Stimulated activated CD4-positive, alpha-beta T cell treated with anti-CD3 and anti-CD28 coated beads, TNF-alpha, amount 100 ng/mL, for 48 hours (primary cell): ENCODE data around the gene ZBTB7B.
"Not testable (repeated sequence)": the region's sequence is repeated elsewhere in the genome, so short reads cannot be mapped to it uniquely, and the experiment has no call there.

Source experiments
- DNase-seq, 3 donors: peaks; one replicate each; pipeline ENCODE4 v3.0.0-alpha.2; 2020; ENCODE audit warnings: low read depth in 3 of 3

Gene ZBTB7B

DNA sequence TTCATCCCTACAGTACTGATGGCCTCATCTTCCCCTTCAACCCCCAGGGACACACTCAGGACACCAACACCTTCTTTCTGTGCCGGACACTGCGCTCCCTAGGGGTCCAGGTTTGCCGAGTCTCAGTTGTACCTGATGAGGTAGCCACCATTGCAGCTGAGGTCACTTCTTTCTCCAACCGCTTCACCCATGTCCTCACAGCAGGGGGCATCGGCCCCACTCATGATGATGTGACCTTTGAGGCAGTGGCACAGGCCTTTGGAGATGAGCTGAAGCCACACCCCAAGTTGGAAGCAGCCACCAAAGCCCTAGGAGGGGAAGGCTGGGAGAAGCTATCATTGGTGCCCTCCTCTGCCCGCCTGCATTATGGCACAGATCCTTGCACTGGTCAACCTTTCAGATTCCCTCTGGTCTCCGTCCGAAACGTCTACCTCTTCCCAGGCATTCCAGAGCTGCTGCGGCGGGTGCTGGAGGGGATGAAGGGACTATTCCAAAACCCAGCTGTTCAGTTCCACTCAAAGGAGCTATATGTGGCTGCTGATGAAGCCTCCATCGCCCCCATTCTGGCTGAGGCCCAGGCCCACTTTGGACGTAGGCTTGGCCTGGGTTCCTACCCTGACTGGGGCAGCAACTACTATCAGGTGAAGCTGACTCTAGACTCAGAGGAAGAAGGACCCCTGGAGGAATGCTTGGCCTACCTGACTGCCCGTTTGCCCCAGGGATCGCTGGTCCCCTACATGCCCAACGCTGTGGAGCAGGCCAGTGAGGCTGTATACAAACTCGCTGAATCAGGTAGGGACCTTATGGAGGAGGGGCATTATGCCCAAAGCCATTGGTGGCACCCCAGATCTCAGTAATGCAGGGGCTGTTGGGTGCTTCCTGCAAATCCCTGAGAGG is 14.3 kb upstream of the ZBTB7B start:
- no peak for DNase-seq

DNA sequence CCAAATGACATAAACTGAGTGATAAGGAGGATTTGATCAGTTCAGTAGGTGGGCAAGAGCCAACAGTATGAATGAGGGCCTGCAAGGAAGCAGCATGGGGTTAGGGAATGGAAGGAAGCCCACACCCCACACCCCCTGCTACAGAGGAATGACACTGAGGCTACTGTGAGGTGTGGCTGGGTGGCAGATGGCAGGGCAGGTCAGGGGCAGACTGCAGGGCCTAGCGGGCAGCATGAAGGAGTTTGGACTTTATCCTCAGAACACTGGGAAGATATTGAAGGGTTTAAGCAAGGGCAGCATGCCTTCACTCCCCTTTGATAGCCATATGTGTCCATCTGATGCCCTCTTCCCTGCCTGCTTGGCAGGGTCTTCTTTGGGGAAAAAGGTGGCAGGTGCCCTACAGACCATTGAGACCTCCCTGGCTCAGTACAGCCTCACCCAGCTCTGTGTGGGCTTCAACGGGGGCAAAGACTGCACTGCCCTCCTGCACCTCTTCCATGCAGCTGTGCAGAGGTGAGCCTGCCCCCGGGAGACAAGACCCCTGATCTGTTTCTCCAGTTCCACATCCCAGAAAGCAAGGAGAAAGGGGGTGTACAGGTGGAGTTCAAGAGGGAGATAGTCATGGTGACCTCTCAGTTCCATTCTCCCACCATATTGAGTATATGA is 13.3 kb upstream of the ZBTB7B start:
- DNase-seq = no peak

DNA sequence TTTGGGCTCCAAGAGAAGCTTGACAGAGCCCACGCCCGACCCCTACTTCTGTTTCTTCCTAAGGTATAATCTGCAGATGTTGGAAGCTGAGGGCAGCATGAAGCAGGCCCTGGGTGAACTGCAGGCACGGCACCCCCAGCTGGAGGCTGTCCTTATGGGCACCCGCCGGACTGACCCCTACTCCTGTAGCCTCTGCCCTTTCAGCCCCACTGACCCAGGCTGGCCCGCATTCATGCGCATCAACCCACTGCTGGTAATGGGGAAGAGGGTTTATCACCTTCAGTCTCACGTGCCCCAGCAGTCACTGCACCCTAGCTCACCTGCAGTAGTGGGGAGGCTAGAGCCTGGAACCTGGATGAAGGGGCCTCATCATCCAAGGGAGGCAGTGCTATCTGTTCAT is 12.3 kb upstream of the ZBTB7B start:
- DNase-seq = no peak

- no peak for DNase-seq
Observed at GRCh38 chr1:154992721-154993571, 9.7 kb upstream of the ZBTB7B start.

GRCh38 chr1:154993572-154994268 is 8.9 kb upstream of the ZBTB7B start, which contains the start of gene LENEP:
LENEP (plus strand) TSS chr1:154993586; CDS start chr1:154993608, 22 bp downstream.
- DNase-seq = no peak

- no peak for DNase-seq
Observed at GRCh38 chr1:154994269-154994587, 8.4 kb upstream of the ZBTB7B start.

- no peak for DNase-seq
Observed at GRCh38 chr1:154994591-154994990, 8.0 kb upstream of the ZBTB7B start.

GRCh38 chr1:154995301-154995983 is 7.2 kb upstream of the ZBTB7B start:
- DNase-seq = not testable (repeated sequence)

DNA sequence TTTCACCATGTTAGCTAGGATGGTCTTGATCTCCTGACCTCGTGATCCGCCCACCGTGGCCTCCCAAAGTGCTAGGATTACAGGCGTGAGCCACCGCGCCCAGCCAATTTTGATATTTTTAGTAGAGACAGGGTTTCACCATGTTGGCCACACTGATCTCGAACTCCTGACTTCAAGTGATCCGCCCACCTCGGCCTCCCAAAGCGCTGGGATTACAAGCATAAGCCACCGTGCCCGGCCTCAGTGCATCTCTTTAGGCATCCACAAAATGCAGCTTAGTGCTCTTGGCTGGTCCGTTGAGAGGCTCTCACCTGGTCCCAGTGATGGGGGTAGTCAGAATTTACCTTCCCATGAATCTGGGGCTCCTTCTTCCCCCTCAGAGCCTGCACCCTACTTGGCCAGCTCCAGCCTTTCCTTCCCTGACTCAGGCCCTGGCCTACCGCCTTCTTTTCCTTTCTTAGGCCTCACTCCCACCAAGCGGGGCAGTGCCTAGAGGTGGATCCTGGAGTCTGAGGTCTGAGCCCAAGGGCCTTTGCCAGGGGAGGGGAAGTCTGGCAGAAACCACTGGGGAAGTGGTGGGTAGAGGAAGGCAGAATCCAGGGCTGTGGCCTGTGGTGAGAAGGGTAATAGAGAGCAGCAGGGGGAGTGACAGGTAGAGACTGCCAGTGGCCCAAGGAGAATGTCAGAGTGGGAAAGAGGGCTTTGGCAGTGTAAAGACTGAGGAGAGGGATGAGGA is 5.5 kb upstream of the ZBTB7B start:
- DNase-seq = no peak

DNA sequence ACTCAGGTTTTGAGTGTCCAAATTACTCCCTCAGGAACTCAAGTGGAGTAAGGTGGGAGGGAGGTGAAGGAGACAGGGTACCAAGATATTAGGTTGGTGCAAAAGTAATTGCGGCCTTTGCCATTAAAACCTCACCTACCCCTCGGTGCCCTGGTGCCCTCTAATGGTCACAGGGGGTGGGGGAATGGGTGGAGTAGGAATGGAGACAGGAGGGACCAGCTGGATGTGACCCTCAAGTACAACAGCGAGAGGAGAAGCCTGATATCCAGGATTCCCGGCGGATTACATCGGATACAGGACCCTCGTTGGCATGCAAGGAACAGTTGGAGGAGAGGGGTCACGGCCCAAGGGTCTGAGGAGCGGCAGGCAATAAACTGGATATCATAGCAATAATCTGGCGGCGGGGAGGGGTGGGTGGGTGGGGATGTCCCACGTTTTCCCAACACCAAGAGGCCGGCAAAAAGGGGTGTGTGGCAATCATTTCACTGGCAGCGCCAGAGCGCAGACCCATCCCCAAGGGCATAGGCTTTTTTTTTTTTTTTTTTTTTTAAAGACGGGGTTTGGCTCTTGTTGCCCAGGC is 4.3 kb upstream of the ZBTB7B start:
- DNase-seq = no peak

- peak in 2 of 3 donors; percentile 68 to 74 for DNase-seq
Observed at GRCh38 chr1:154998818-154999570, 3.6 kb upstream of the ZBTB7B start.

GRCh38 chr1:154999571-155000410 is 2.8 kb upstream of the ZBTB7B start:
- peak in 1 of 3 donors; percentile 63 for DNase-seq

GRCh38 chr1:155000411-155000725 is 2.2 kb upstream of the ZBTB7B start:
- no peak for DNase-seq

GRCh38 chr1:155000726-155001424 is 1.7 kb upstream of the ZBTB7B start:
- peak; percentile 70 to 86 (median 80) for DNase-seq

DNA sequence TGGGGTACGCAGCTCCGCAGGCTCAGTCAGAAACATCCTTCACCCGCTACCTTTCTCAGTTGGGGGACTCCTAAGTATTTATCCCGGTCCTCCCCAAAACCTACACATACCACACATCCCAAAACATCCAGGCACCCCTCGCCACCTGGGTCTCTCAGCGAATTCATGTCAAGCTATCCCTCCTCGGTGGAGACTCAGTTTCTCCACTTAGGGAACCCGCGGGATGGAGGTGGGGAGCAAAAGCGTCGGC is 1.3 kb upstream of the ZBTB7B start:
- DNase-seq = no peak

DNA sequence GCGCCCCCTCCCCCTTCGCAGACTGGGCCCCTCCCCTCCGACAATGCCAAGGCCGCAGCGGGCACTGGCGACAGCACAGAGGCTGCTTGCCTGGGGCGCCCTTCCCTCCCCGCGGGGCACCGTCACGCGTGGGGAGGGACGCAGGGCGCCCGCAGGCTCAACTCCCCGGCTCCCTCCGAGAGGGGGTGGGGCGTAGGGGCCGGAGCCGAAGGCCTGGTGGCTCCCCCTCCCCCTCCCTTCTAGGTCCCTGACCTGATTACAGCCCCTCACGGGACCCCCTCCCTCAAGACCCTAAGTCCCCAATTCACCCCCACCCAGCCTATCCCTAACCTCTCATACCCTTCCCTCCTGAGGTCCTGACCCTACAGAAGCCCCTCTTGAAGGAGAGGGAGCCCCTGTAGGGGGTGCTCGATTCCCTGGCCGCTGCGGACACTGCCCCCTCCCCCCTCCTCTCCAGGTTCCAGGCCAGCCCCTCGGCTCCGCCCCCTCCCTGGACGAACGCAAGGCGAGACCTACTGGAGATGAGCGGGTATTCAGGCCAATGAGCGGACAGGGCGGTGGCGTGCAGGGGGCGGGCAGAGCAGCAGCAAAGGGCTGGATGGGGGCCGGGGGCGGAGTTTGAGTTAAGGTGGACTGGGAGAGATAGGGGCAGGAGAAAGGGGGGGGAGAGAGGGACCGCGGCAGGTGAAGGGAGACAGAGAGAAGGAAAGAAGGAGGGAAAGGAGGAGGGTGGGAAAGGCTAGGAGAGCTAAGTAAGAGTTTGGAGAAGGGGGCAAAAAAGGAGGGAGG is 733 bp upstream of the ZBTB7B start:
- peak; percentile 96 to 100 (median 98) for DNase-seq

DNA sequence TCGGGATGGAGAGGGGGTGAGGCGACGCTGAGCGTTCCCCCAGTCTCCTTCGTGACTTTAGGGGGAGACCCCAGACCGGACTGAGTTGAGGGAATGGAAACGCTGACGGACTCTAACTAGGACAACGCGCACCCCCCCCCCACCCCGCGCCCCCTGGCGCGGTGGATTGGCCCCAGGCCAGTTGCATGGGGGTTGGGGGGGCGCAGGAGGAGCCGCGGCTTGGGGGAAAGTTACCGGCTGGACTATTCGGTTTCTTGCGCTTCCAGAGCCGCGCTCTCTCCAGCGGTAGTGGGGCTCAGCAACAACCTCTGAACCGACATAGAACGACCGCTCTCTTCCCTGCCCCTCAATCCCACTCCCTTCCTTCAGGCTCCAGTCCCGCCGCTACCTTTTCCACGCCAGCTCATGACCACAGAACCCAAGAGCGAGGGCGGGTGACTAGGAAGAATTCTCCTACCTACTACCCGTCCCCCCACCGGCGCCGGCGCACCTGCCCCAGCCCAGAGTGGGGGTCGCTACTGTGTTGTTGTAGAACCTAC is 694 bp downstream of the ZBTB7B start:
- DNase-seq = no peak
